GM13976 (cell line): ENCODE measurements around the gene HAUS8.

Experiments
- DNase-seq: peaks from one replicate; pipeline ENCODE4 v3.0.0; 2012; ENCODE audit warnings: low spot score
- in situ Hi-C: fragments of 300-500 bp; cut with MboI; formaldehyde crosslinking; loops from one replicate; pipeline ENCODE4 v1.12.0; 2022; ENCODE audit warnings: low sequenced_read_pairs, mixed read lengths, inconsistent platforms; ENCODE audit not compliant: unreplicated experiment
- TF ChIP-seq, protein P1 (sequence below): IDR thresholded peaks from 2 replicates; pipeline ENCODE4 v1.5.1; 2012; ENCODE audit warnings: borderline replicate concordance, mild to moderate bottlenecking; ENCODE audit not compliant: insufficient read depth; ENCODE audit errors: extremely low read depth, missing control alignments, control extremely low read depth

The HAUS8 gene

DNA sequence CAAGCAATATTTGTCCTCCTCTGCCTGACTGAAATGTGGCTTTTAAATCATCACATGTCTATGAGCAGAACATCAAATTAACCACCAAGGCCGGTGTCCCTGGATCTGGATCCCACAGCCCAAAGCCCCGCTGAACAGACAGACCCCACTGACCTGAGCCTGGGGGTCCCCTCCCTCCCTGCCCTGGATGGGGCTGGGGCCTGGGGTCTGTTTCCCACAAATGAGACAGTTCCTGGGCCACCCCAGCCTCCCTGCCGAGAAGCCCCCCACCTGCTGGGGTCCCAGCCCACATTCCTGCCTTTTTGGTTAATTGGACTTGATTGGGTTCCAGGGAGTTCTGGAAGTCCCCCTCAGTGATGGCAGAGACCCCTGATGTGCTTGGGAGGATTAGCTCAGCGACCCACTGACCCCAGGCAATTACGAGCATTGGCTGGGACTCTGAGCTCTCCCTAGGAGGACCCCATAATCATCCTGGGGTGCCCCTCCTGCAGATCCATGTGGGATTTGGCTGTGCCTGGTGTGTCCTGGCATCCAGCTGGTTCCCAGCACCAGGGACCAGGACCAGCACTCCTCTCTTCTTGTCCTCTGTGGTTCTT, 29.2 kb downstream of the HAUS8 start:
- no peak for DNase-seq
- TF ChIP-seq, protein P1, sequence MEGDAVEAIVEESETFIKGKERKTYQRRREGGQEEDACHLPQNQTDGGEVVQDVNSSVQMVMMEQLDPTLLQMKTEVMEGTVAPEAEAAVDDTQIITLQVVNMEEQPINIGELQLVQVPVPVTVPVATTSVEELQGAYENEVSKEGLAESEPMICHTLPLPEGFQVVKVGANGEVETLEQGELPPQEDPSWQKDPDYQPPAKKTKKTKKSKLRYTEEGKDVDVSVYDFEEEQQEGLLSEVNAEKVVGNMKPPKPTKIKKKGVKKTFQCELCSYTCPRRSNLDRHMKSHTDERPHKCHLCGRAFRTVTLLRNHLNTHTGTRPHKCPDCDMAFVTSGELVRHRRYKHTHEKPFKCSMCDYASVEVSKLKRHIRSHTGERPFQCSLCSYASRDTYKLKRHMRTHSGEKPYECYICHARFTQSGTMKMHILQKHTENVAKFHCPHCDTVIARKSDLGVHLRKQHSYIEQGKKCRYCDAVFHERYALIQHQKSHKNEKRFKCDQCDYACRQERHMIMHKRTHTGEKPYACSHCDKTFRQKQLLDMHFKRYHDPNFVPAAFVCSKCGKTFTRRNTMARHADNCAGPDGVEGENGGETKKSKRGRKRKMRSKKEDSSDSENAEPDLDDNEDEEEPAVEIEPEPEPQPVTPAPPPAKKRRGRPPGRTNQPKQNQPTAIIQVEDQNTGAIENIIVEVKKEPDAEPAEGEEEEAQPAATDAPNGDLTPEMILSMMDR: no peak
- in situ Hi-C loops: no loop called here

DNA sequence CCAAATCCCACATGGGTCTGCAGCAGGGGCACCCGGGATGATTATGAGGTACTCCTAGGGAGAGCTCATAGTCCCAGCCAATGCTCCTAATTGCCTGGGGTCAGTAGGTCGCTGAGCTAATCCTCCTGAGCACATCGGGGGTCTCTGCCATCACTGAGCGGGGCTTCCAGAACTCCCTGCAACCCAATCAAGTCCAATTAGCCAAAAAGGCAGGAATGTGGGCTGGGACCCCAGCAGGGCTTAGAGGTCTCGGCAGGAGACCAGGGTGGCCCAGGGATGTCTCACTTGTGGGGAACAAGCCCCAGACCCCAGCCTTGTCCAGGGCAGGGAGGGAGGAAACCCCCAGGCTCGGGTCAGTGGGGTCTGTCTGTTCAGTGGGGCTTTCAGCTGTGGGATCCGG, 31.5 kb downstream of the HAUS8 start:
- no peak for DNase-seq
- in situ Hi-C loops: no loop called here
- TF ChIP-seq, protein P1: no peak

DNA sequence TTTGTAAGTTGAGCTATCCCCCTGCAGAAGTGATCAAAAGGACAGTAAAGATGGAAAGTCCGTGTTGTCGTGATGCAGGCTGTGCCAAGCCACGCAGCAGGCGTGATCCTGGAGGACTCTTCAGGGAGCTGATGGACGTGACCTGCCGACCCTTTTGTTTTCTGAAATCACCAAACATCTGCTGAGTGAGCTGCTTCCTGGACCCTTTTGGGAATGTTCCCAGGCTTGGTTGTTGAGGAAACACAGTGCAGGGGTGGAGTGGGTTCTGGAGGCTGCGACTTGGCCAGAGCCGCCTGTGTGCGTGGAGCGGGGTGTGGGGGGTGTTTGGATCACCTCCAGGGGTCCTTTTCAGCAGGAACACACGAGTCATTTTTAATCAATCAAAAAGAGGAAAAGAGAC, 33.3 kb downstream of the HAUS8 start:
- no peak for DNase-seq
- in situ Hi-C loops: no loop called here
- TF ChIP-seq, protein P1: no peak

DNA sequence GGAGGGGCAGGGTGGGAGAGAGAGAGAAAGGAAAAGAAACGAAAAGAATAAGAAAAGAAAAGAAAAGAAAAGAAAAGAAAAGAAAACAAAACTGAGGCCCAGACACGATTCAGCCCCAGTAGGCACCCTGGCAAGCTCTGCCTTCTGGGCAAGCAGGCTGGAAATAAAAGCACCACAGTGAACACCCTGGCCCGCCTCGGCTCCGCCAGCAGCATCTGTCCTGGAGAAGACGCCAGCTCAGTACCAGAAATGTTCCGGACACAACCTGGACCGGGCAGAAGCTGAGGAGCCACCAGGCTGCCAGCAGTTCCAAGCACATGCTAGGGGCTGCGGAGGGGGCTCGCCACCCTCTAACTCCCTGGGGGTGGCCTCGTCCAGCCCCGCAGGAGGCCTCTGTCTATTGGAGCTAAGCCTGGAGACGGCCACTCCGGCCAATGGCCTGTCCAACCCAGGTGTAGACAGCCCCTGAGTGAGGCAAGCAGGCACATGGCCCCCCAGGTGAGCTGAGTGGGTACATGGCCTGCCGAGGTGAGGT, 37.2 kb downstream of the HAUS8 start:
- in situ Hi-C loops: no loop called here
- DNase-seq: no peak
- TF ChIP-seq, protein P1: no peak

DNA sequence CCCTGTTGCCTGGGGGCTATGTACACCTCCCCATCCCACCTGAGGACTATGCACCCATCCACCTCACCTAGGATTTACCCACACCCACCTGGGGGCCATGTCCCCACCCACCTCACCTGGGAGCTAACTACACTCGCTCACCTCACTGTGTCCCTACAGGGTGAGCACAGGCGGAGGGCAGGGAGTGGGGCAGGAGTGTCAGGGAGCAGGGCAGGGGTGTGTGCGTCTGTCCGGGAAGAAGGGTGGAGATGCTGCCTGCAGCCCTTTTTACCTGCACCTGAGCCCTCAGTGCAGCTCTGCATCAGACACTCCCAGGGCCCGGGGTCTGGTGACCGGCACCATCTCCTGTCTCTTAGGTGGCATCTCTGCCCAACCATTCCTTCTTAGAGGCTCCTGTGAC, 38.1 kb downstream of the HAUS8 start:
- TF ChIP-seq, protein P1: no peak
- DNase-seq: no peak
- in situ Hi-C loops: no loop called here

DNA sequence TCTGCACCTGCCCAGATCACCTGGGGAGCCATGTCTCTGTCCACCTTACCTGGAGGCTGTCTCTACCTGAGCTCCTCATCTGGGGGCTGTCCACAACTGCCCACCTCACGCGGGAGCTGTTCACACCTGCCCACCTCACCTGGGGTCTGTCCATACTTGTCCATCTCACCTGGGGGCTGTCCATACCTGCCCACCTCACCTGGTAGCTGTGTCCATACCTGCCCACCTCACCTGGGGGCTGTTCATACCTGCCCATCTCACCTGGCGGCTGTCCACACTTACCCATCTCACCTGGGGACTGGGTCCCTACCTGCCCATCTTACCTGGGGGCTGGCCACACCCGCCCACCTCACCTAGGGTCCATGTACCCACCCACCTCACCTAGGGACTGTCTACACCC, 38.6 kb downstream of the HAUS8 start:
- in situ Hi-C loops: no loop called here
- DNase-seq: no peak
- TF ChIP-seq, protein P1: no peak
